HG03095 (cell line): ENCODE measurements around the gene GYS2.
"Not testable (repeated sequence)": the region's sequence is repeated elsewhere in the genome, so short reads cannot be mapped to it uniquely, and the experiment has no call there.

Source experiments
- ATAC-seq: cut with Tn5 transposase; IDR thresholded peaks from one replicate; pipeline ENCODE4 v1.9.1; 2021; ENCODE audit warnings: moderate library complexity; ENCODE audit not compliant: unreplicated experiment

The GYS2 gene

GRCh38 chr12:21604245-21605101, at the start of gene GYS2:
TSS of gene GYS2 (minus strand) at chr12:21604847. CDS start at chr12:21604592, 255 bp downstream.
- ATAC-seq, result no peak

DNA sequence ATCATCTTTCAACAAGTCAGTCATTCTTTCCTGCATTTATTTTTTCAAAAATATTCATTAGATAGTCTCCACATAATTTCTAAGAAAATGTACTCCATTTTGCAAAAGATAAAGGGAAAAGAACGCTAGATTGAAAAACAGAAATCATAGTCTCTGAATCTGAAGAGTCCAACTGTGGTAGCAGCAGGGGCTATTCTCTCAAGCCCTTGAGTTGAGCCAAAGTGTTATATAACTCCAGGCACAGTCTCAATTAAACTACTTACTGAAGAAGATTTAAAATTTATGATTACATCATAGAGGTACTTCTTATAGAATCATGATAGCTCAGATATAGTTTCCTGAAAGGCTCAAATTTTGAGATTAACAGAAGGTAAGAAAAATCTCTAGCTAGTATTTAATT, 47.2 kb upstream of the GYS2 start:
- no peak for ATAC-seq

- no peak for ATAC-seq
These were observed 46.4 kb upstream of the GYS2 start for GRCh38 chr12:21650997-21651396.

- ATAC-seq, result no peak
These were observed 44.4 kb upstream of the GYS2 start for GRCh38 chr12:21649034-21649433.

GRCh38 chr12:21648378-21648777, 43.7 kb upstream of the GYS2 start:
- no peak for ATAC-seq

DNA sequence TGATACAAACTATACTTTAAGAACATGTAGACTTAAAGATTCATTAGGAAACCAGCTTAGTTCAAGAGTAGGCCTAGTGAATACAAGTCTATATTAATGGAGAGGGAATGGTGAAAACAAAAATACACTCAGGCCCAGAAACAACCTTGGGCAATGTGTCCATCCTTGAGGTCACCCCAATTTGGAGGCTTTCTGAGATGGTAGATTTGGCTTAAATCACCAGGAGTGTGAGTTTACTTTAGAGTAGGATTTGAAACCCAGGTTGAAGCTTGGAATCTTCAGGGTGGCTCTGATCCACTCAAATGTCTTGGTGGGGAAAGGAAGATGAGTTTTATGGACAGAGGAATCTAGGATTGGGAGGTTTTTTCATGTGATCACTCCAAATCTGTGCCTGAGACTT, 42.5 kb upstream of the GYS2 start:
- ATAC-seq, result no peak

DNA sequence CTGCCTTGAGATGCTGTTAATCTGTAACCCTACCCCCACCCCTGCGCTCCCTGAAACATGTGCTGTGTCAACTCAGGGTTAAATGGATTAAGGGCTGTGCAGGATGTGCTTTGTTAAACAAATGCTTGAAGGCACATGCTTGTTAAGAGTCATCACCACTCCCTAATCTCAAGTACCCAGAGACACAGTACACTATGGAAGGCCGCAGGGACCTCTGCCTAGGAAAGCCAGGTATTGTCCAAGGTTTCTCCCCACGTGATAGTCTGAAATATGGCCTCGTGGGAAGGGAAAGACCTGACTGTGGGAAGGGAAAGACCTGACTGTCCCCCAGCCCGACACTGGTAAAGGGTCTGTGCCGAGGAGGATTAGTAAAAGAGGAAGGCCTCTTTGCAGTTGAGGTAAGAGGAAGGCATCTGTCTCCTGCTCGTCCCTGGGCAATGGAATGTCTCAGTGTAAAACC, 40.4 kb upstream of the GYS2 start:
- not testable (repeated sequence) for ATAC-seq

DNA sequence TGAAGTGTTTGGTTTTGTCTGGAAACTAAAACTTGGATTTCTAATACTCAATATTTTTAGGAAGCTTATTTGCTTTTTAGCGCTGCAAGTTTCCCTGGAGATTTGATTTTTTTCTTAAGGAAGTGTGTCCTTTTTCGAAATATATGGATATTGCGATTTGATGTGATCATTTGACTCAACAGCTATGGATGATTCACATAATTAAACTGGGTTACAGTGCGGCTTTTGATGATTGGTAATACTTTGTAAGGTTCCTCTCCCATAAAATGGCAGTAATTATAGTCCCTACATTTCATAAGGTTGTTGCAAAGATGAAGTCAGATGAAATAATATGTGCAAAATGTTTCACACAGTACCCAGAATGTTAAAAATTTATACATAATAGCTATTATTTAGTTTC, 39.9 kb upstream of the GYS2 start:
- ATAC-seq, result no peak

DNA sequence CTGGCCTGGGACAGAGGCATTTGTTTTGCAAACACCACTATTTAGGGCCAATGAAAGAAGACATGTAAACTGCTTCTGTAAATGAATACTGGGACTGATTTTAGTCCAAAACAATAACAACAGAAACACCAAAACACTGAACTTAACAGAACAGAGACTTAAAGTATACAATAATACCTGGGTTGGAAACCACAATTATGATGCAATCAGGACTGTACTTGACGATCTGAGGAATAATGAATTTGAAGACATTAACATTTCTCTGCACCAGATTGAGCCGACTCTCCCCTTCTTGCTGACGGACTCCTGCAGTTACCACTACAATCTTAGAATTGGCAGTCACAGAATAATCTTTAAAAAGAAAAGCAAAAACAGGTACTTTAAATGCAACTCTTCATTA, 39.1 kb upstream of the GYS2 start:
- no peak for ATAC-seq

- no peak for ATAC-seq
These were observed 38.2 kb upstream of the GYS2 start for GRCh38 chr12:21642707-21643389.

GRCh38 chr12:21638054-21638891, 33.6 kb upstream of the GYS2 start:
- no peak for ATAC-seq

- ATAC-seq, result no peak
These were observed 29.6 kb upstream of the GYS2 start for GRCh38 chr12:21634245-21634644.

DNA sequence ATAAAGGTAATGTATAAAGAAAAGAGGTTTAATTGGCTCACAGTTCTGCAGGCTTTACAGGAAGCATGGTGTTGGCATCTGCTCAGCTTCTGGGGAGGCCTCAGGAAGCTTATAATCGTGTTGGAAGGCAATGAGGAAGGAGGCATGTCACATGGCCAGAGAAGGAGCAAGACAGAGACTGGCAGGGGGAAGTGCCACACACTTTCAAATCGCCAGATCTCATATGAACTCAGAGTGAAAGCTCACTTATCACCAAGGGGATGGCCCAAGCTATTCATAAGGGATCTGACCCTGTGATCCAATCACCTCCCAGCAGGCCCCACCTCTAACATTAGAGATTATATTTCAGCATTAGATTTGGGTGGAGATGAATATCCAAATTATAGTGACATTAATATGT, 26.7 kb upstream of the GYS2 start:
- ATAC-seq, result no peak

DNA sequence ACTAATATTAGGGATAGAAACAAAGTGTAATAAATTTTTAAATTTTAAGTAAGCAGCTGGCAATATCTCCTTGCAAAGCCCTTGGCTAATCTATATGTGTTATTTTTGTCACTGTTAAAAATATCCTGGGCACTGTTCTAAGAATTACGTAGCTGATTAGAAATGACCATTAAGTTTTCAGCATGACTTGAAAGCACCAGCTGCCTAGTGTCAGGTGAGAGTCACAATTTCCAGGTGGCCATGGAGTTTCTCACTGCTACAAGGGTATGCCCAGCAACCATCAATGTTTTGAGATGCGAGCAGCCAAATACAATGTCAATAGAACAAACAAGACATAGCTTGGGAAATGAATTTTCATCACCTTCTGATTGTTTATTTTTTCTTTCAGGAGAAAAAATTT, 23.3 kb upstream of the GYS2 start:
- no peak for ATAC-seq

GRCh38 chr12:21618566-21618965, 13.9 kb upstream of the GYS2 start:
- no peak for ATAC-seq

DNA sequence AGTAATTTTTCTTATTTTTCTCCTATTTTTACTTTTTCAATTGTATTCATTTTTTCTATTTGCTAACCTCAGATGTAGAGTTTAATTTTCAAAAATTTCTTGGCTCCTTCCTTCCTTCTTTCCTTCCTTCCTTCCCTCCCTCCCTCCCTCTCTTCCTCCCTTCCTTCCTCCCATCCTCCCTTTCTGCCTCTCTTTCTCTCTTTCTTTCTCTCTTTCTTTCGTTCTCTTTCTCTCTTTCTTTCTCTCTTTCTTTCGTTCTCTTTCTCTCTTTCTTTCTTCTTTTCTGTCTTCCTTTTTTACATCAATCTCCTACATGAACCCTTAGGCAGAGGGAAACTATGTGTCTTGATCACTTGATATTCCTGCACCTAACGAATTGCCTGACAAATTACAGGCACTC, 12.4 kb upstream of the GYS2 start:
- no peak for ATAC-seq

DNA sequence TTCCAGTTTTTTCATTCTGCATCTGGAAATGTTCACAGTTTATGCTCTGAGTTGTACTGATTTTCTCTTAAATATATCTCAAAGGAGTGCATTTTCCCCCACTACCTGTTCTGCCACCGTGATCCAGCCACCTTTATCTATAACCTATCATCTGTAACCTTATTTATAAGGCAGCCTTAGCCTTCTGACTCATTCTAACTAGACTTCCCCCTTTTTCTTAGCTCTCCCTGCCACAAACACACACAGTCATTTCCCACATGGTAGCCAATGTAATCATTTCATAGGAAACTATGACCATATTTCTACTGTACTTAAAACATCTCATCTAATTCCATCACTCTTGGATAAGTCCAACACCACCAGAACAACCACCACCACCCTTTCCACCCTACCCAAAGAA, 10.8 kb upstream of the GYS2 start:
- ATAC-seq, result no peak

DNA sequence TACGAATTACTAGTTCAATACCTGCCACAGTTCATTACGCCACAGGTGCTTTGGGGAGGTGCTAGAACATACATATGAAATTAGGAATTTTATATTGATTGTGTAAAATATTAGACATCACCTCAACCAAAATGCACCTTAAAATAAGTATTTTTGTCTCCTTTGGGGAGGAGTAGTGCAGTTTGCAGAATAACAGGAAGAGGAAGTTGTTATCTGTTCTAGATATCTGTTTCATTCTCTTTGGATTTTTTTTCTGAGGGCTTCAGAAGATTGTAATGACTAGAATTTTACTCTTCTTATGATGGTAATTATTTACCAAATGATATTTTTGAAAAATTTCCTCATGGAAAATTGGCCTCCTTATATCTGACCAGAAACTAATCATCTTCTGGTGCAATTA, 9.9 kb upstream of the GYS2 start:
- no peak for ATAC-seq

DNA sequence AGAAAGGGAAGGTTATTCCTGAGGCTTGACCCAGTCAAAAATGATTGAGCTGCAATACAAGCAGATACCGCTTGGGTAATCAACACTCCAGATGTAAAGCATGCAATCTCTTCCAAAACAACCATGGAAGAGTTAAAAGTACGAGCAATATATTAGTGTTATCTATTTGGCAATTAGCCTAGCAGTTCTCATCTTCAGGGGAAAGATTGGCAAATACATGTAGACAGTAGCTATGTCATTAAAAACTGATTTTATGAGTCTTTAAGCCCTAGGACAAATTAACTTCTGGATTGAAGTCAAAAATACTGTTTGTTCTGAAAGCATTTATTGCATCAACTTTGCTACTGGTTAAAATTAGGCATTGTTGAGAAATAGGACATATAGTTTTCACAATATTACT, 9.3 kb upstream of the GYS2 start:
- no peak for ATAC-seq

GRCh38 chr12:21608196-21608595, 3.5 kb upstream of the GYS2 start:
- no peak for ATAC-seq

DNA sequence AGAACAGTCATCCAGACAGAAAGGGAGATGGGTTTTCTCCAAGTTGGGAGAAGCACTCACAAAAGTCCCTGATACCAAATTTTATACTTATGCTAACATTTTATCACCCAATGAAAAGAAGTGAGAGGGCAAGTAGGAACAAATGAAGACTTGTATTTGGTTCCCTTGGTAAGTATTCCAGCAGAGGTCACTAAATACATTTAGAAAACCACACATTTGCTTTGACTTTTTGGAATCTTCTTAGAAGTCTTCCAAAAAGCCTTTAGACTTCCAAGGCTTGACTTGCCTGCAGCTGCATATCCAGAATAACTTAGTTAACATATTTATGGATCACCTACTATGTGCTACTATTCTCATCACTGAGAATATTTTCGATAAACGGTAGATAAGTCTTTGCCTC, 3.1 kb upstream of the GYS2 start:
- ATAC-seq, result no peak
